ENCODE data around the gene LILRA6.
"Not testable (repeated sequence)": the region's sequence is repeated elsewhere in the genome, so short reads cannot be mapped to it uniquely, and the experiment has no call there.

Gene LILRA6

GRCh38 chr19:54242646-54243045, at the start of gene LILRA6:
LILRA6 (minus strand) TSS chr19:54242790.
- DNase-seq: not testable (repeated sequence)

GRCh38 chr19:54289160-54289559, 46.6 kb upstream of the LILRA6 start:
- not testable (repeated sequence) for DNase-seq

GRCh38 chr19:54287456-54287855, 44.9 kb upstream of the LILRA6 start:
- no peak for DNase-seq

GRCh38 chr19:54286283-54286682, 43.7 kb upstream of the LILRA6 start:
- not testable (repeated sequence) for DNase-seq

- not testable (repeated sequence) for DNase-seq
These were observed 43.0 kb upstream of the LILRA6 start for GRCh38 chr19:54285427-54286056.

- DNase-seq: no peak
These were observed 40.3 kb upstream of the LILRA6 start for GRCh38 chr19:54282686-54283470.

GRCh38 chr19:54281729-54282075, 39.1 kb upstream of the LILRA6 start:
- DNase-seq: not testable (repeated sequence)

- no peak for DNase-seq
These were observed 38.6 kb upstream of the LILRA6 start, which contains the start of gene LILRB2 for GRCh38 chr19:54281007-54281728. LILRB2 (minus strand) TSS chr19:54281110; CDS start chr19:54280496, 614 bp downstream.

- not testable (repeated sequence) for DNase-seq
These were observed 37.9 kb upstream of the LILRA6 start for GRCh38 chr19:54280441-54280840.

GRCh38 chr19:54280025-54280424, 37.4 kb upstream of the LILRA6 start:
- DNase-seq: not testable (repeated sequence)

- DNase-seq: no peak
These were observed 36.9 kb upstream of the LILRA6 start for GRCh38 chr19:54279406-54279962.

GRCh38 chr19:54278571-54279195, 36.1 kb upstream of the LILRA6 start:
- DNase-seq: not testable (repeated sequence)

GRCh38 chr19:54278056-54278455, 35.5 kb upstream of the LILRA6 start:
- not testable (repeated sequence) for DNase-seq

- not testable (repeated sequence) for DNase-seq
These were observed 34.6 kb upstream of the LILRA6 start for GRCh38 chr19:54277111-54277615.

GRCh38 chr19:54275951-54276350, 33.4 kb upstream of the LILRA6 start:
- no peak for DNase-seq

GRCh38 chr19:54274516-54274915, 31.9 kb upstream of the LILRA6 start:
- DNase-seq: not testable (repeated sequence)

GRCh38 chr19:54273821-54274220, 31.2 kb upstream of the LILRA6 start:
- no peak for DNase-seq

- DNase-seq: not testable (repeated sequence)
These were observed 29.6 kb upstream of the LILRA6 start for GRCh38 chr19:54272181-54272580.

GRCh38 chr19:54271587-54271986, 29.0 kb upstream of the LILRA6 start:
- not testable (repeated sequence) for DNase-seq

- no peak for DNase-seq
These were observed 28.5 kb upstream of the LILRA6 start for GRCh38 chr19:54271106-54271505.

- DNase-seq: no peak
These were observed 26.3 kb upstream of the LILRA6 start for GRCh38 chr19:54268936-54269335.

- peak; percentile 65 for DNase-seq
These were observed 23.5 kb upstream of the LILRA6 start for GRCh38 chr19:54266133-54266532.

Data from activated T-cell treated with anti-CD3 and anti-CD28 coated beads for 4 hours (primary cell).